ENCODE measurements around the gene GPS1. TPM values are rescaled to one million over a fixed set of nuclear protein-coding genes. Genes with fewer than 3 reads are reported as not detected.

GPS1 gene
- total RNA-seq, 1 donor from 2014 or later = 105 TPM

DNA sequence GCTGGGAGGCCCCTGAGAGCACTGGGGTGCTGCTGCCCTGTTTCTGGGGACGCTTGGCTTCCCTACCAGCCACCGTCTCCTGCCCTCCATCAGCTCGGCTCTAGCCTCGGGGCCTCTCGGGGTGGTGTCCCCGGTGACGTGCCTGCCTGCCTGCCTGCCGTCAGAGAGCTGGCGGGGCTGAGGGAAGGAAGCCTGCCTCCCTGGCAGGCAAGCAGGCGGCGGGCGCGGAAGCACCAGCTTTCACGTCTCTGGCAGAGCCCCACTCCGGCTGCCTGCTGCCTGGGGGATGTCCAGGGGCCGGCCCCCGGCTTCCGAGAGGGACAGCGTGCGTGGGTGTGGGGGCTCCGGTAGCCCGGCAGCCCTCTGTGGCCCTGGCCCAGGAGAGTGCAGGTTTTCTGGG is 38.4 kb upstream of the GPS1 start:
- Mint-ChIP-seq H3K27ac (no peak overlapping the region), H3K9me3 (no peaks in the 10 kb centered on the region), H3K4me1 (peaks cover 4% of the 10 kb centered on the region), H3K27me3 (ENCODE audit: low read depth) (no peaks in the 10 kb centered on the region), H3K4me3 (no peak overlapping the region), H3K36me3 (no peaks in the 10 kb centered on the region)
- TF ChIP-seq, protein P1, sequence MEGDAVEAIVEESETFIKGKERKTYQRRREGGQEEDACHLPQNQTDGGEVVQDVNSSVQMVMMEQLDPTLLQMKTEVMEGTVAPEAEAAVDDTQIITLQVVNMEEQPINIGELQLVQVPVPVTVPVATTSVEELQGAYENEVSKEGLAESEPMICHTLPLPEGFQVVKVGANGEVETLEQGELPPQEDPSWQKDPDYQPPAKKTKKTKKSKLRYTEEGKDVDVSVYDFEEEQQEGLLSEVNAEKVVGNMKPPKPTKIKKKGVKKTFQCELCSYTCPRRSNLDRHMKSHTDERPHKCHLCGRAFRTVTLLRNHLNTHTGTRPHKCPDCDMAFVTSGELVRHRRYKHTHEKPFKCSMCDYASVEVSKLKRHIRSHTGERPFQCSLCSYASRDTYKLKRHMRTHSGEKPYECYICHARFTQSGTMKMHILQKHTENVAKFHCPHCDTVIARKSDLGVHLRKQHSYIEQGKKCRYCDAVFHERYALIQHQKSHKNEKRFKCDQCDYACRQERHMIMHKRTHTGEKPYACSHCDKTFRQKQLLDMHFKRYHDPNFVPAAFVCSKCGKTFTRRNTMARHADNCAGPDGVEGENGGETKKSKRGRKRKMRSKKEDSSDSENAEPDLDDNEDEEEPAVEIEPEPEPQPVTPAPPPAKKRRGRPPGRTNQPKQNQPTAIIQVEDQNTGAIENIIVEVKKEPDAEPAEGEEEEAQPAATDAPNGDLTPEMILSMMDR (IDR thresholded peaks at IDR 0.05; ENCODE audit: unreplicated experiment) = no peak
- DNase-seq (ENCODE audit: low spot score in 2 of 2, unreplicated experiment in 2 of 2) = no peak

DNA sequence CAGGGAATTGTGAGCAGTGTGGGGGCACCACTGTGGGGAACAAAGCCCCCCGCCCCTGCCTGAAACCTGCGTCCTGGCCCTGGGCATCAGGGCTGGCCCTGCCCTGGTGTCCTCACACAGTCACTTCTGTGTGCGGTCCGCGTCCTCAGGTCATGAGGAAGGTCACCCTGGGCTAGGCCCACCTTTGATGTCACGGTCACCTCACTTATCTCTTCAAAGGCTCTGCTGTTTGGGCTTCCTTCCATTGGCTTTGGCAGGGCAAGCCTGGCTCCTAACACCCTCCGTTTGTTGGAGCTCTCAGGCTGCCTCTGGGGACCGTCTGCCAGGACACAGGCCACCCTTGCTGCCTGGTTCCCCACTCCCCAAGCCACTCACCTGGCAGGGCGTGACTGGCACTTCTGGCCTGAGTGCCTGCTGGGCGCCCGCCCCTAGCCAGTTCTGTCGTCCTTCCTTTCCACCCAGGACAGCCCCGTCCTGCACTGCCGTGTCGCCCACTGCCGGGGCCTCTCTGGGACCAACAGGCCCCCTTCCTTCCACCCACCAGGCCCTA is 37.9 kb upstream of the GPS1 start:
- H3K4me3 Mint-ChIP-seq = no peak overlapping the region
- no peaks in the 10 kb centered on the region for H3K27me3 Mint-ChIP-seq (ENCODE audit: low read depth)
- TF ChIP-seq, protein P1 (IDR thresholded peaks at IDR 0.05; ENCODE audit: unreplicated experiment) = no peak
- peaks cover 9% of the 10 kb centered on the region for H3K4me1 Mint-ChIP-seq
- no peak for DNase-seq (ENCODE audit: low spot score in 2 of 2, unreplicated experiment in 2 of 2)
- no peaks in the 10 kb centered on the region for H3K36me3 Mint-ChIP-seq
- H3K9me3 Mint-ChIP-seq = no peaks in the 10 kb centered on the region
- no peak overlapping the region for H3K27ac Mint-ChIP-seq

DNA sequence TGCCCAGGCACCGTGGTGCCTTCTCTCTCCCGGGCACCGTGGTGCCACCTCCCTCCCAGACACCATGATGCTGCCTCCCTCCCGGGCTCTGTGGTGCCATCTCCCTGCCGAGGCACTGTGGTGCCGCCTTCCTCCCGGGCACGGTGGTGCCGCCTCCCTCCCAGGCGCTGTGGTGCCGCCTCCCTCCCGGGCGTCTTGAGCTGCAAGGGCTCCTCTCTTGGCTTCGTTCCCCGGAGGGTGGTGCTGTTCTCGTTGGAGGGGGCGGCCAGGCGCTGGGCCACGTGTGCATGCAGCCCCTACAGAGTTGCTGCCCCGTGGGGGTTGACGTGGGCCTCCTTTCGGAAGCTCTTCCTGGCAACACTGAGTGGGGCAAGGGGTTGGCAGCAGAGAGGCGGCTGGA is 37.3 kb upstream of the GPS1 start:
- Mint-ChIP-seq H3K4me1 (peaks cover 11% of the 10 kb centered on the region), H3K4me3 (no peak overlapping the region)
- TF ChIP-seq, protein P1 (IDR thresholded peaks at IDR 0.05; ENCODE audit: unreplicated experiment) = no peak

DNA sequence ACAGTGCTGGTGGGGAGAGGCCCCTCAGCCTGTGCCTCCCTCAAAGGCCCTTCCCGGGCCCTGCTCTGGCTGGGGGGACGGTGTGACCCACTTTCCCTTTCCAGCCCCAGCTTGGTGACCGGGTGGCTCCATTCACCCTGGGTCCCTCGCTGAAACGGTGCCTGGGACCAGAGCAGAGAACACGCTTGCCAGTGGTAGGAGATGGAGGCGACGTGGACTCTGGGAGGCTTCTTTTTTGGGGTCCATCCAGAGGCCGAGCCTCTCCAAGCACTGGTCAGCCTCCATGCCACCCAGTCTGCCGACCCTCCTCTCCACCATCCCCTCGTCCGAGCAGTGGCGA is 36.8 kb upstream of the GPS1 start:
- H3K9me3 Mint-ChIP-seq = no peaks in the 10 kb centered on the region
- peaks cover 11% of the 10 kb centered on the region for H3K4me1 Mint-ChIP-seq
- TF ChIP-seq, protein P1 (IDR thresholded peaks at IDR 0.05; ENCODE audit: unreplicated experiment) = no peak
- H3K27me3 Mint-ChIP-seq (ENCODE audit: low read depth) = no peaks in the 10 kb centered on the region
- no peak for DNase-seq (ENCODE audit: low spot score in 2 of 2, unreplicated experiment in 2 of 2)
- no peak overlapping the region for H3K4me3 Mint-ChIP-seq
- H3K36me3 Mint-ChIP-seq = no peaks in the 10 kb centered on the region
- H3K27ac Mint-ChIP-seq = no peak overlapping the region

More for the DNA sequence above, 37.3 kb upstream of the GPS1 start:
- no peak overlapping the region for H3K27ac Mint-ChIP-seq
- DNase-seq (ENCODE audit: low spot score in 2 of 2, unreplicated experiment in 2 of 2) = no peak
- H3K36me3 Mint-ChIP-seq = no peaks in the 10 kb centered on the region
- H3K9me3 Mint-ChIP-seq = no peaks in the 10 kb centered on the region
- H3K27me3 Mint-ChIP-seq (ENCODE audit: low read depth) = no peaks in the 10 kb centered on the region

DNA sequence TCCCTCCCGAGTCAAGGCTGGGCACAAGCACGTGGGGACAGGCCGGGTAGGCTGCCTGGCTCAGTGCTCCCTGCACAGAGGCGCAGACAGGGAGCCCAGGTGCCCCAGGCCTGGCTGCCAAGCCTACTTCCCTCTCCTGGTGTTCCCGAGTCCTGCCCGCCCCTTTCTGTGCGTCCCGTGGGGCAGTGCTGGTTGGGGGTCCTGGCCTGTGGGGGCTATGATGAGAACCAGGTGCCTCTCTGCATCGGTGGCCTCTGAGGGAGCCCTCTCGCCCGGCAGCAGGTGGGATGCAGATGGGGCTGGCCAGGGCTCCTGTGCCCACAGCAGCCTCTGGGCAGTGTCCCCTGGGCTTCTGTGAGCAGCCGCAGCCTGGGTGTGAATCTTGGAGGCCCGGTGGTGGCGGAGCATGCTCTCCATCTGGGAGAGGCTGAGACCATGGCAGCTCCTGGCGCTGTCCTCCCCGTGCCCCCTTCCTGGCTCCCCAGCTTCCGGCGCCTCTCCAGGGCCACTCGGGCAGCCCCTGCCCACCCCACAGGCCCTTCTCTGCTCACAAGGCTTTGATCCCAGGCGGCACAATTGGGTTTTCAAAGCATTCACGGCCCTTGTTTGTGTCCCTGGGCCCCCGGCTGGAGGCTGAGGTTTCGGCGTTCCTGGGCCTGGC is 36.3 kb upstream of the GPS1 start:
- H3K4me3 Mint-ChIP-seq = no peak overlapping the region
- H3K27me3 Mint-ChIP-seq (ENCODE audit: low read depth) = no peaks in the 10 kb centered on the region
- H3K27ac Mint-ChIP-seq = no peak overlapping the region

More for the DNA sequence above, 36.3 kb upstream of the GPS1 start:
- TF ChIP-seq, protein P1 (IDR thresholded peaks at IDR 0.05; ENCODE audit: unreplicated experiment) = no peak
- no peak for DNase-seq (ENCODE audit: low spot score in 2 of 2, unreplicated experiment in 2 of 2)
- Mint-ChIP-seq H3K36me3 (no peaks in the 10 kb centered on the region), H3K4me1 (peaks cover 11% of the 10 kb centered on the region), H3K9me3 (no peaks in the 10 kb centered on the region)
